K562 (cell line): ENCODE results near the gene ACADM. TPM values are rescaled to one million over a fixed set of nuclear protein-coding genes. Genes with fewer than 3 reads are reported as not detected.
A peak's percentile ranks its signal among the peaks of the same experiment; 100 is the strongest.

ENCODE experiments used
- ARID4B ChIP-seq: sonication (generic); formaldehyde crosslinking; IDR thresholded peaks from 2 replicates; pipeline ENCODE4 v1.8.0; 2022; ENCODE audit warnings: mild to moderate bottlenecking, missing genetic modification reagents
- CTCFL ChIP-seq: IDR thresholded peaks from 2 replicates; pipeline ENCODE4 v1.6.1; 2011; ENCODE audit warnings: borderline replicate concordance, low read depth, mild to moderate bottlenecking, moderate library complexity, low read length; ENCODE audit not compliant: insufficient read depth, poor library complexity, severe bottlenecking
- DLX4 ChIP-seq: fragments of 250-450 bp; sonication (Bioruptor Pico); IDR thresholded peaks from 2 replicates; pipeline ENCODE4 v1.6.1; 2021; ENCODE audit warnings: mild to moderate bottlenecking
- E2F4 ChIP-seq: sonication (generic); formaldehyde crosslinking; IDR thresholded peaks from 2 replicates; pipeline ENCODE4 v1.8.0; 2022; ENCODE audit warnings: mild to moderate bottlenecking, low read depth, missing genetic modification reagents
- ETV6 ChIP-seq, 3 experiments: fragments of 150-350 bp in 1 of 3; sonication (generic) in 1 of 3; formaldehyde crosslinking in 1 of 3; IDR thresholded peaks; 2 replicates each; pipeline versions ENCODE4 v1.6.1 to v1.8.0; 2014 to 2022; ENCODE audit warnings: borderline replicate concordance in 2 of 3, low read depth in 2 of 3, antibody characterized with exemption in 1 of 3, low read length in 1 of 3, mild to moderate bottlenecking in 1 of 3, missing genetic modification reagents in 1 of 3
- STAG1 ChIP-seq: sonication (generic); formaldehyde crosslinking; IDR thresholded peaks from 2 replicates; pipeline ENCODE4 v1.5.0; 2020; ENCODE audit warnings: missing genetic modification reagents, borderline replicate concordance
- USF2 ChIP-seq: sonication (generic); formaldehyde crosslinking; IDR thresholded peaks from 2 replicates; pipeline ENCODE4 v1.5.0; 2020; ENCODE audit warnings: missing genetic modification reagents
- ZNF12 ChIP-seq: sonication (generic); formaldehyde crosslinking; IDR thresholded peaks from 2 replicates; pipeline ENCODE4 v1.4.0; 2020; ENCODE audit warnings: mild to moderate bottlenecking, missing genetic modification reagents
- ZNF274 ChIP-seq: IDR thresholded peaks from 2 replicates; pipeline ENCODE4 v1.6.1; 2011; ENCODE audit warnings: low read depth, mild to moderate bottlenecking, low read length, moderate library complexity, borderline replicate concordance
- ZNF395 ChIP-seq: fragments of 200-800 bp; sonication (Bioruptor generic); IDR thresholded peaks from 2 replicates; pipeline ENCODE4 v1.6.1; 2017; ENCODE audit warnings: missing genetic modification characterization, missing compliant biosample characterization
- ZNF512 ChIP-seq: IDR thresholded peaks from 2 replicates; pipeline ENCODE4 v1.6.1; 2016; ENCODE audit warnings: missing genetic modification characterization, missing compliant biosample characterization
- ZNF76 ChIP-seq: fragments of 250-450 bp; sonication (Bioruptor Pico); IDR thresholded peaks from 2 replicates; pipeline ENCODE4 v1.4.0; 2020; ENCODE audit warnings: mild to moderate bottlenecking, moderate library complexity, borderline replicate concordance
- polyA plus RNA-seq, 8 experiments: library from polyadenylated mRNA; depleted of rRNA in 4 of 8; stranded (reverse) in 5 of 8; unstranded in 3 of 8; fragments of >200 nt; fragmentation: Nextera tagmentation in 2 of 8; fragmentation: Illumina TruSeq in 1 of 8; extraction: Ambion mirVana in 2 of 8; extraction: Trizol in 1 of 8; gene quantifications; 2 replicates each; pipeline versions ENCODE4 v1.2.1 to v1.2.3, GENCODE V29; 2011 to 2014; ENCODE audit warnings: inconsistent platforms in 1 of 8, missing spikeins in 1 of 8
- total RNA-seq, 7 experiments: library from RNA; depleted of rRNA in 6 of 7; stranded (reverse); fragments of >200 nt in 6 of 7; fragmentation: Illumina TruSeq in 2 of 7; extraction: Trizol in 2 of 7; gene quantifications; 2 replicates each; pipeline versions ENCODE4 v1.2.1 to v1.2.3, GENCODE V29; 2011 to 2021; ENCODE audit warnings: low replicate concordance in 1 of 7

The ACADM gene
- total and polyA plus RNA-seq, 9 of the 15 experiments (the other 6 are each of a cell fraction or from before 2014, with no cell fraction given): 82.5 to 156 (median 123) TPM

GRCh38 chr1:75723989-75724471 is 479 bp upstream of the ACADM start (continued):
- no peak for TF ChIP-seq ARID4B (CRISPR knock-in tag)
- TF ChIP-seq ZNF274: no peak
- no peak for TF ChIP-seq USF2 (CRISPR knock-in tag)
- no peak for TF ChIP-seq ZNF76 (CRISPR knock-in tag)
- no peak for TF ChIP-seq CTCFL
- TF ChIP-seq ZNF512 (tag): no peak
- no peak for TF ChIP-seq E2F4 (CRISPR knock-in tag)
- no peak for TF ChIP-seq STAG1 (CRISPR knock-in tag)
- no peak for TF ChIP-seq DLX4 (CRISPR knock-in tag)
- TF ChIP-seq ETV6 (IDR thresholded peaks at IDR 0.05; ENCODE audit: borderline replicate concordance in 1 of 2, low read depth in 2 of 2, low read length in 1 of 2): no peak
- TF ChIP-seq ETV6 (CRISPR knock-in tag; IDR thresholded peaks at IDR 0.05; ENCODE audit: borderline replicate concordance): no peak
- TF ChIP-seq ZNF395 (CRISPR knock-in tag): peak; percentile 84; the same call in 1 of the 2 replicates
- TF ChIP-seq ZNF12: no peak
